Thoracic aorta (tissue), 2 donors: ENCODE data around the gene CPAMD8. TPM values are rescaled to one million over a fixed set of nuclear protein-coding genes. Genes with fewer than 3 reads are reported as not detected.
"Not testable (repeated sequence)": the region's sequence is repeated elsewhere in the genome, so short reads cannot be mapped to it uniquely, and the experiment has no call there.

Source experiments
- ATAC-seq: fragments of 150-250 bp; one replicate; pipeline ENCODE4 v1.8.0; 2017; ENCODE audit warnings: low read depth; ENCODE audit not compliant: insufficient number of reproducible peaks, low FRiP score
- DNase-seq: peaks from one replicate; pipeline ENCODE4 v3.0.0-alpha.2; 2020; ENCODE audit warnings: low spot score
- H3K27ac ChIP-seq, 2 donors: fragments of 200-600 bp; sonication (generic); 1 replicate in 1 of 2; 2 replicates in 1 of 2; pipeline ENCODE4 v1.5.1; 2016; ENCODE audit warnings: mild to moderate bottlenecking in 2 of 2, moderate library complexity in 2 of 2
- H3K27me3 ChIP-seq: fragments of 200-600 bp; sonication (generic); replicated peaks from 2 replicates; pipeline ENCODE4 v1.6.0; 2016; ENCODE audit warnings: mild to moderate bottlenecking; ENCODE audit not compliant: insufficient read depth
- H3K36me3 ChIP-seq: fragments of 200-600 bp; sonication (generic); one replicate; pipeline ENCODE4 v1.5.1; 2016
- H3K4me1 ChIP-seq, 2 donors: fragments of 200-600 bp; sonication (generic); 1 replicate in 1 of 2; 2 replicates in 1 of 2; pipeline versions ENCODE4 v1.5.1 to v1.6.0; 2016; ENCODE audit warnings: low read depth in 2 of 2, mild to moderate bottlenecking in 1 of 2; ENCODE audit not compliant: control insufficient read depth in 1 of 2
- H3K4me3 ChIP-seq: fragments of 200-600 bp; sonication (generic); 2 replicates; pipeline ENCODE4 v1.5.1; 2016; ENCODE audit warnings: mild to moderate bottlenecking
- H3K9me3 ChIP-seq: fragments of 200-600 bp; sonication (generic); 2 replicates; pipeline ENCODE4 v1.5.1; 2016
- CTCF ChIP-seq: fragments of 200-600 bp; sonication (generic); IDR thresholded peaks from one replicate; pipeline ENCODE4 v1.5.1; 2019; ENCODE audit warnings: antibody characterized with exemption
- total RNA-seq, 2 donors: library from RNA; depleted of rRNA; stranded (reverse); fragments of >200 nt; gene quantifications; one replicate each; pipeline versions ENCODE4 v1.1.0 to v1.2.3, GENCODE V29; 2016

Gene CPAMD8
- total RNA-seq, 2 donors from 2014 or later = 27.3 to 36.4 TPM

- Histone ChIP-seq H3K9me3 (no peaks in the 10 kb centered on the region), H3K27me3 (no peaks in the 10 kb centered on the region), H3K36me3 (no peaks in the 10 kb centered on the region), H3K4me3 (no peak overlapping the region), H3K4me1 (no peaks in the 10 kb centered on the region), H3K27ac (no peak overlapping the region)
- ATAC-seq (no peak), DNase-seq (no peak)
- TF ChIP-seq CTCF = no peak
These were observed 9.3 kb upstream of the CPAMD8 start for GRCh38 chr19:17035842-17036424.

- no peak overlapping the region for H3K4me3 ChIP-seq
- H3K27me3 ChIP-seq = peaks cover 5% of the 10 kb centered on the region
- DNase-seq = no peak
- no peaks in the 10 kb centered on the region for H3K36me3 ChIP-seq
- peaks cover 0 to 4% of the 10 kb centered on the region in 2 donors for H3K4me1 ChIP-seq
- no peaks in the 10 kb centered on the region for H3K9me3 ChIP-seq
- TF ChIP-seq CTCF = no peak
- no peak for ATAC-seq
- H3K27ac ChIP-seq = no peak overlapping the region
These were observed 5.1 kb upstream of the CPAMD8 start for GRCh38 chr19:17031741-17032140.

- H3K9me3 ChIP-seq = peaks cover 10% of the 10 kb centered on the region
These were observed 945 bp upstream of the CPAMD8 start for GRCh38 chr19:17027535-17027975.

GRCh38 chr19:17025991-17026658 is 485 bp downstream of the CPAMD8 start:
- ATAC-seq = no peak
- no peak for TF ChIP-seq CTCF
- peak overlapping the region; percentile 59 for H3K4me3 ChIP-seq
- peaks cover 3 to 4% of the 10 kb centered on the region in 2 donors for H3K4me1 ChIP-seq
- H3K27ac ChIP-seq = no peak overlapping the region
- peaks cover 5% of the 10 kb centered on the region for H3K27me3 ChIP-seq
- no peaks in the 10 kb centered on the region for H3K36me3 ChIP-seq
- no peak for DNase-seq
- peaks cover 10% of the 10 kb centered on the region for H3K9me3 ChIP-seq

More at GRCh38 chr19:17027535-17027975, 945 bp upstream of the CPAMD8 start:
- Histone ChIP-seq H3K27me3 (peaks cover 5% of the 10 kb centered on the region), H3K4me3 (no peak overlapping the region), H3K4me1 (peaks cover 3 to 4% of the 10 kb centered on the region in 2 donors), H3K27ac (no peak overlapping the region), H3K36me3 (no peaks in the 10 kb centered on the region)
- no peak for DNase-seq
- TF ChIP-seq CTCF = no peak
- ATAC-seq = no peak

- H3K9me3 ChIP-seq = peaks cover 10% of the 10 kb centered on the region
- ATAC-seq (no peak), DNase-seq (no peak)
- no peaks in the 10 kb centered on the region for H3K36me3 ChIP-seq
- peaks cover 5% of the 10 kb centered on the region for H3K27me3 ChIP-seq
- TF ChIP-seq CTCF = no peak
- peaks cover 3 to 9% of the 10 kb centered on the region in 2 donors for H3K4me1 ChIP-seq
- no peak overlapping the region for H3K4me3 ChIP-seq
- H3K27ac ChIP-seq = no peak overlapping the region
These were observed 1.2 kb downstream of the CPAMD8 start for GRCh38 chr19:17025361-17025760.

GRCh38 chr19:17024941-17025340 is 1.7 kb downstream of the CPAMD8 start:
- peaks cover 3 to 13% of the 10 kb centered on the region in 2 donors for H3K4me1 ChIP-seq
- not testable (repeated sequence) for H3K36me3 ChIP-seq, H3K9me3 ChIP-seq, H3K27me3 ChIP-seq, DNase-seq, H3K27ac ChIP-seq, H3K4me3 ChIP-seq, ATAC-seq
